Measurements from ENCODE around the gene URAD.

URAD gene

DNA sequence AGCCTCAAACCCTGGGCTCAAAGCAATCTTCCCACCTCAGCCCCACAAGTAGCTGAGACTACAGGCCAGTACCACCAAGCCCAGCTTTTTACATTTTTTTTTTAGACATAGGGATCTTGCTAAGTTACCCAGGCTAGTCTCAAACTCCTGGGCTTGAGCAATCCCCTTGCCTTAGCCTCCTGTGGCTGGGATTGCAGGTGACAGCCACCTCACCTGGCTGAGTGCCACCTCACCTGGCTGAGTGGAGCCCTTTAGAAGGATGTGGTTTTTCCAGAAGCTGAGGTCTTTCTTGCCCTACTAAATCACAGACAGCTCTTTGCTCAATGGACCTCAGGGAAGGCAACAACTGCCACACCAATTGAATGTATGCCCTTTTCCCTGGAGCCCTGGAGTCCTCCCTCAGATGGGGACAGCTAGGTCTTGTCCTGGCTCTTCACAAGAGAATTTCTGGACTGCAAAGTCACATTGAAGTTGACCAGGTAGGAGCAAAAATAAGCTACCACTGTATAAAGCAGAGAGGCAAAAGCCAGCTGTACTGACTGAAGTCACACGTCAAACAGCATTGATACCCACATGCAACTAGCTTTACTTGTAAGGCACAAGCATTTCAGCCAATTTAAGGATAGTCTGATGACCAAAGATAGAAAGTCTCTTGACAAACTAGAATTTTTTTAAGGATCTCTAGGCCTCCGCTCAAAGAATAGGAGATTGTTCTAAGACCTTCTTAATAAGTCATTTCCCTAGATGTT lies 54.7 kb downstream of the URAD start:
- H3K9me3 ChIP-seq (ENCODE audit: insufficient read depth, low read length, severe bottlenecking) = no peaks in the 10 kb centered on the region
- ATAC-seq (ENCODE audit: insufficient read depth, low read depth) (no peak), DNase-seq (no peak)
- H3K36me3 ChIP-seq (ENCODE audit: insufficient read depth, low read length) = no peaks in the 10 kb centered on the region
- H3K79me2 ChIP-seq (ENCODE audit: insufficient read depth, low read length) = no peaks in the 10 kb centered on the region
- no peak overlapping the region for H3K4me2 ChIP-seq (ENCODE audit: insufficient read depth, low read length)
- no peak overlapping the region for H3K9ac ChIP-seq (ENCODE audit: low read depth, low read length)
- H4K20me1 ChIP-seq (ENCODE audit: insufficient read depth, low read length) = no peaks in the 10 kb centered on the region
- no peak for TF ChIP-seq CTCF (IDR thresholded peaks at IDR 0.05; ENCODE audit: borderline replicate concordance, extremely low read depth, low read length, poor library complexity, severe bottlenecking)
- TF ChIP-seq EZH2 (IDR thresholded peaks at IDR 0.05; ENCODE audit: borderline replicate concordance, low read depth, low read length, severe bottlenecking) = no peak
- no peak overlapping the region for H3K27ac ChIP-seq (ENCODE audit: low read length)
- no peak overlapping the region for H2AFZ ChIP-seq (ENCODE audit: low read depth, low read length)
- H3K27me3 ChIP-seq (ENCODE audit: insufficient read depth, low read length, poor library complexity) = no peaks in the 10 kb centered on the region
- no peak overlapping the region for H3K4me3 ChIP-seq (ENCODE audit: low read depth in 1 of 2, low read length in 2 of 2)
- H3K4me1 ChIP-seq (ENCODE audit: insufficient read depth, low read length) = no peaks in the 10 kb centered on the region

DNA sequence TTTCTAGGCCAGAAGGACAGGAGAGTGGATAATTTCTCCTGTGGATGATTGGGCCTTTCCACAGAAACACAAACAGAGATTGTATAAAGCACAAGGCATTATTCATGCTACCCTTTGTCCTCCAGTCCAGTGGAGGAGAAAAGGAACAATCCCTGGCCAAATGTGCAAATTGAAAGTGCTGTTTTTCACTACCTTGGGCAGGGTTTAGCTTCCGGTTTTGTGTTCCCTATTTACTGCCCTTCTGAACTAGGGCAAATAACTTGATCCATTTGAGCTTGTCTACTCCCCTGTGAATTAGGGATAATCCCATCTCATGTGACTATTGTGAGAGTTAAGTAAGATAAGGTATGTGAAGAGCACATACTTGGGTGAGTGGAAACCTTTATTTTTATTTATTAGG lies 55.4 kb downstream of the URAD start:
- H2AFZ ChIP-seq (ENCODE audit: low read depth, low read length) = no peak overlapping the region

DNA sequence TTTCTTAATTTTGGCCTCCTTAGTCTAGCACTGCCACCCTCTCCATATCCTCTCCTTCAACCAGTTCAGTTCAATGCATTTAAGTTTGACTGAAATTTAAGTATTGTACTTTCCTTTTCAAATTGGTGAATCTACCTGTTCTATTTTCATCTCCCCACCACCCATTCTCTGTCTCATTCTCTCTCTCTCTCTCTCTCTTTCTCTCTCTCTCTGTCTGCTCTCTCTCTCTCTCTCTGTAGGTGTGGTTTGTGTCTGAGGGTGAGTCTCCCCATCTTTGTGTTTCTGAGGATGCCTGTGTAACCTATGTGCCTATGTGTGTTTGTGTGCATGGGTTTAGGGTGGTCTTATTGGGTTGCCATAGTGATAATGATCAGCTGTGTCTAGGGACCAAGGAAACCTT lies 58.6 kb downstream of the URAD start:
- no peaks in the 10 kb centered on the region for H3K36me3 ChIP-seq (ENCODE audit: insufficient read depth, low read length)
- H2AFZ ChIP-seq (ENCODE audit: low read depth, low read length) = no peak overlapping the region
- no peaks in the 10 kb centered on the region for H4K20me1 ChIP-seq (ENCODE audit: insufficient read depth, low read length)
- H3K79me2 ChIP-seq (ENCODE audit: insufficient read depth, low read length) = no peaks in the 10 kb centered on the region
- TF ChIP-seq CTCF (IDR thresholded peaks at IDR 0.05; ENCODE audit: borderline replicate concordance, extremely low read depth, low read length, poor library complexity, severe bottlenecking) = no peak
- no peak for TF ChIP-seq EZH2 (IDR thresholded peaks at IDR 0.05; ENCODE audit: borderline replicate concordance, low read depth, low read length, severe bottlenecking)
- H3K27ac ChIP-seq (ENCODE audit: low read length) = no peak overlapping the region
- no peak overlapping the region for H3K4me3 ChIP-seq (ENCODE audit: low read depth in 1 of 2, low read length in 2 of 2)
- H3K27me3 ChIP-seq (ENCODE audit: insufficient read depth, low read length, poor library complexity) = no peaks in the 10 kb centered on the region
- DNase-seq = no peak
- no peaks in the 10 kb centered on the region for H3K4me1 ChIP-seq (ENCODE audit: insufficient read depth, low read length)
- no peak for ATAC-seq (ENCODE audit: insufficient read depth, low read depth)
- no peak overlapping the region for H3K4me2 ChIP-seq (ENCODE audit: insufficient read depth, low read length)
- H3K9ac ChIP-seq (ENCODE audit: low read depth, low read length) = no peak overlapping the region
- no peaks in the 10 kb centered on the region for H3K9me3 ChIP-seq (ENCODE audit: insufficient read depth, low read length, severe bottlenecking)

More for the DNA sequence above, 55.4 kb downstream of the URAD start:
- Histone ChIP-seq H3K9me3 (ENCODE audit: insufficient read depth, low read length, severe bottlenecking) (no peaks in the 10 kb centered on the region), H3K36me3 (ENCODE audit: insufficient read depth, low read length) (no peaks in the 10 kb centered on the region), H3K9ac (ENCODE audit: low read depth, low read length) (no peak overlapping the region), H3K4me2 (ENCODE audit: insufficient read depth, low read length) (no peak overlapping the region), H3K27me3 (ENCODE audit: insufficient read depth, low read length, poor library complexity) (no peaks in the 10 kb centered on the region), H3K79me2 (ENCODE audit: insufficient read depth, low read length) (no peaks in the 10 kb centered on the region), H3K4me3 (ENCODE audit: low read depth in 1 of 2, low read length in 2 of 2) (no peak overlapping the region), H4K20me1 (ENCODE audit: insufficient read depth, low read length) (no peaks in the 10 kb centered on the region), H3K27ac (ENCODE audit: low read length) (no peak overlapping the region), H3K4me1 (ENCODE audit: insufficient read depth, low read length) (no peaks in the 10 kb centered on the region)
- TF ChIP-seq EZH2 (IDR thresholded peaks at IDR 0.05; ENCODE audit: borderline replicate concordance, low read depth, low read length, severe bottlenecking) (no peak), CTCF (IDR thresholded peaks at IDR 0.05; ENCODE audit: borderline replicate concordance, extremely low read depth, low read length, poor library complexity, severe bottlenecking) (no peak)
- DNase-seq (no peak), ATAC-seq (ENCODE audit: insufficient read depth, low read depth) (no peak)

All from DND-41 (cell line).